IMR-90 (cell line): ENCODE results near the gene UBL3.

ENCODE experiments used
- MXI1 ChIP-seq: IDR thresholded peaks from 2 replicates; pipeline ENCODE4 v1.6.1; 2012; ENCODE audit warnings: low read depth, mild to moderate bottlenecking, low read length, moderate library complexity, borderline replicate concordance
- NFE2L2 ChIP-seq: fragments of 150-350 bp; IDR thresholded peaks from 2 replicates; pipeline ENCODE4 v1.6.1; 2016; ENCODE audit warnings: low read depth, mild to moderate bottlenecking, low read length
- POLR2A ChIP-seq: IDR thresholded peaks from 2 replicates; pipeline ENCODE4 v1.6.1; 2012; ENCODE audit warnings: mild to moderate bottlenecking, low read depth, low read length
- RAD21 ChIP-seq: IDR thresholded peaks from 2 replicates; pipeline ENCODE4 v1.6.1; 2012; ENCODE audit warnings: low read length, improper control_type of control experiment
- TF ChIP-seq, protein P1 (sequence below): conservative IDR thresholded peaks from 2 replicates; pipeline ENCODE4 v1.5.1; 2012; ENCODE audit warnings: mild to moderate bottlenecking, low read depth, low read length, improper control_type of control experiment
- TF ChIP-seq, protein P2 (sequence below): fragments of 150-350 bp; IDR thresholded peaks from 2 replicates; pipeline ENCODE4 v1.6.1; 2017; ENCODE audit warnings: mild to moderate bottlenecking, antibody characterized with exemption, low read length, low read depth

DNA sequence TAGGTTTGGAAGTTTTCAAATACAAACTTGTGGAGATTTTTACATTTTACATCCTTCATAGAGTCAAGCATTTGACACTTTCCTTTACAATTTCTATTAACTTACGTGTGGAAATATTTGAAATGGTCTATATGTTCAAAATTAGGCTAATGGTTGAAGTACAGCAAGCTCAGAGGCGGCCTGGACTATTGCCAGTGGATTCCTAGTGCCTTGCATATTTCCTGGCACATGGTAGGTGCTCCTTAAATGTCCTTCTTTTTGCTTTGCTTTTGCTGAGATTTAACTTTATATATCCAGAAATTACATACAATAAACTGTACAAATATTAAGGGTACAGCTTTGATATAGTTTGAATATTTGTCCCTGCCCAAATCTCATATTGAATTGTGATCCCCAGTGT, 93.9 kb downstream of the UBL3 start:
- TF ChIP-seq, protein P1, sequence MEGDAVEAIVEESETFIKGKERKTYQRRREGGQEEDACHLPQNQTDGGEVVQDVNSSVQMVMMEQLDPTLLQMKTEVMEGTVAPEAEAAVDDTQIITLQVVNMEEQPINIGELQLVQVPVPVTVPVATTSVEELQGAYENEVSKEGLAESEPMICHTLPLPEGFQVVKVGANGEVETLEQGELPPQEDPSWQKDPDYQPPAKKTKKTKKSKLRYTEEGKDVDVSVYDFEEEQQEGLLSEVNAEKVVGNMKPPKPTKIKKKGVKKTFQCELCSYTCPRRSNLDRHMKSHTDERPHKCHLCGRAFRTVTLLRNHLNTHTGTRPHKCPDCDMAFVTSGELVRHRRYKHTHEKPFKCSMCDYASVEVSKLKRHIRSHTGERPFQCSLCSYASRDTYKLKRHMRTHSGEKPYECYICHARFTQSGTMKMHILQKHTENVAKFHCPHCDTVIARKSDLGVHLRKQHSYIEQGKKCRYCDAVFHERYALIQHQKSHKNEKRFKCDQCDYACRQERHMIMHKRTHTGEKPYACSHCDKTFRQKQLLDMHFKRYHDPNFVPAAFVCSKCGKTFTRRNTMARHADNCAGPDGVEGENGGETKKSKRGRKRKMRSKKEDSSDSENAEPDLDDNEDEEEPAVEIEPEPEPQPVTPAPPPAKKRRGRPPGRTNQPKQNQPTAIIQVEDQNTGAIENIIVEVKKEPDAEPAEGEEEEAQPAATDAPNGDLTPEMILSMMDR: no peak
- TF ChIP-seq POLR2A: no peak
- no peak for TF ChIP-seq MXI1
- TF ChIP-seq, protein P2, sequence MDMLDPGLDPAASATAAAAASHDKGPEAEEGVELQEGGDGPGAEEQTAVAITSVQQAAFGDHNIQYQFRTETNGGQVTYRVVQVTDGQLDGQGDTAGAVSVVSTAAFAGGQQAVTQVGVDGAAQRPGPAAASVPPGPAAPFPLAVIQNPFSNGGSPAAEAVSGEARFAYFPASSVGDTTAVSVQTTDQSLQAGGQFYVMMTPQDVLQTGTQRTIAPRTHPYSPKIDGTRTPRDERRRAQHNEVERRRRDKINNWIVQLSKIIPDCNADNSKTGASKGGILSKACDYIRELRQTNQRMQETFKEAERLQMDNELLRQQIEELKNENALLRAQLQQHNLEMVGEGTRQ: no peak
- no peak for TF ChIP-seq RAD21
- no peak for TF ChIP-seq NFE2L2
